ENCODE results near the gene NCAM2.
A peak's percentile ranks its signal among the peaks of the same experiment; 100 is the strongest.

Gene NCAM2

DNA sequence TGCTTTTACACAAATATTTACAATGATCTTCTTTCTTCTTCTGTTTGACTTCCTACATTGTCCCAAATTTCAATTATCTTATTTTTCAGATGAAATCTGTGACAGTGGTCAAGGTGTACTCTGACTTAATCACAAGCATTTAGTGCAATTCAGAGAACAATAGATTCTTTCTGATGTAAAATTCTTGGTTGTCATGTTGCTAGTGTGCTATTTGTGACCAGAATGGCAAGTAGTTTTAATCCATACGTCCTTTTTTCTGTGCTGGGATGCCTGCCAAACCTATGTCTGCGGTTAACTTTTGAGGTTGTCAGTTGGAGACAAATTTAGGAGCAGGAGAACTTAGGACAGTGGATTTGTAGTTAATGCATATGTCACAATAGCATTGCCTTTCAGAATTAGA lies 31.0 kb downstream of the NCAM2 start:
- DNase-seq, result peak; percentile 17 to 48

DNA sequence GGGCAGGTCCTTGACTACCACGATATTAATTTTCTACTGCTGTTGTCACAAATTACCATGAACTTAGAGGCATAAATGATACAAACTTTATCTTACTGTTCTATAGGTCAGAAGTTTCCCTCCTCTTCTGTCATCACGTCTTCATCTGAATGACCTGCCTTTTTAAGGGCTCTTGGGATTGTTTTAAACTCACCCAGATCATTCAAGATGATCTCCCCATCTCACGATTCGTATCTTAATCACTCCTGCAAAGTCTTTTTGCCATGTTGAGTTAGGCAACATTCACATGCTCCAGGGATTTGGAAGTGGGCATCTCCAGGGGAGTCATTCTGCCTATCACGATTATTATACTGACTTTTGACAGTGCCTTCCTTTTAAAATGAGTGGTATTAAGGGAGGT lies 32.1 kb downstream of the NCAM2 start:
- DNase-seq, result no peak

DNA sequence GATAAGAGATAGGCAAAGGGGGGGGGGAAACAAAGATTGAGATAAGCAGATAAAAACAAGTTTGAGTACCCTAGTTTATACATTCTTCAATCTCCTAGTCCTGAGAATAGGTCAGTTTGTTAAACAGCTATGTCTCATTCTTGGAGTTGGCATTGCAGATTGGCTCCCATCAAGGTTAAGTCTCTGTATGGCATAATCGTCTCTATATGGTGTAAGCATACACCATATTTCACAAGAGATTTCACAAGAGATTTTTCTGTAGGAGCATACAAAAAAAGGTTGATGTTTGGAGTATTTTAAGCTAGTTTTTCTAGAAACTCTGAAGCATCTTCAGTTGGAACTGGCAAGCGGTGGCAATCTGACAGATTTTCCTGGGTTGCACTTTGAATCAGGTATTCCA lies 35.8 kb downstream of the NCAM2 start:
- DNase-seq, result no peak

DNA sequence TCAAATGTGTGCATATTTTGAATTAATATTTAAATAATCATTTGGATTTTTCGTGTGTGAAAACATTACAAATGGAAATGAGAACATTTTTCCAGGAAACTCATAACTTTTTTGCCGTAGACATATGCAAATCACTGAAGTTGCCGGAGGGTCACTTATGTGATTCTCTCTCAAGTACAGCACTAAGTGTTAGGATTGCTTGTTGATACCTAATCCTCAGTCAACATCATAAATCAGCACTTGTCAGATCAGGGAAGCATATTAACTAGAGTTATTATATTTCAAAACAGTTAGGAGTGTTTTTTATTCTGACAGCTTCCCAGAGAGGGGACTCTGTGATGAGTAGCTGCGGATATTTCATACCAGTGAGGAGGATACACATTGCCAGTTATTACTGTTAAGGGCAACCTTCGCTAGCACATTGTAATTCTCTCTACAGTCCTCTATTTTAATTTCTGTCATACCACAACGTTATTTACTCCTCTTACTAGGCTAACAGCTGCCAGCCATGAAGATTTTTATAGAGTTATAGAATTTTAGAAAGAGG lies 41.5 kb downstream of the NCAM2 start:
- DNase-seq, result no peak

DNA sequence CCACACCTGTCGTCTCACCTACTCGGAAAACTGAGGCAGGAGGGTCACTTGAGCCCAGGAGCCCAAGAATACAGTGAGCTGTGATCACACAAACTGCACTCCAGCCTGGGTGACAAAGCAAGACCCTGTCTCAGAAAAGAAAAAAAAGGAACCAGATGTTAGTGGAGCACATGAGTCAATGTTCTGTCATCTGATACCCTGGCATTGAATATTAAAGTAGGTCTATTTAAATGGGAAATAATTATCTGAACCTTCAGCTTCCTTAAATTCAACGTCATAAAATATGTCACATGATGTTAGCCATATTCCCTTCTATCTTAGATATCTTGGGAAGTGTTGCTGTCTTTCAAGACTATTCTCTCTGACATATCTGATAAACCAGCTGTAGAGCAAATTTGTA lies 47.3 kb downstream of the NCAM2 start:
- DNase-seq, result no peak

DNA sequence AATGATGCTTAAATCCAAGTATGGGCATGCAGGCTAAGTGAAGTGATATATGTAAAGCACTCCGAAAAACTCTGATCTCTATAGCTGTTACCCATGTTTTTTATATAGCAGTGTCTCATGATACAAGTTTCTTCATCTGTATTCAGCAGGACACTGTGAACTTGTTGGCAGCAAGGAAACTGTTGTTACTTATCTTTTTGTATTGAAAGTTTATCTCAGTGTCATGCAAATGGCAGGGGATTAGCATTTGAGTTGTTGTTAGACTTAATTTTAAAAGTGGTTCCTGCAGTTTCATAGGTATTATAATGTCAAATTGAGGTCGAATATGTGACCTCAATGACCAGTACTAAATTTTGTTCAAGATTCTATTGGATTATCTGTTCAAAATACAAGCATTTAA lies 47.9 kb downstream of the NCAM2 start:
- no peak for DNase-seq

DNA sequence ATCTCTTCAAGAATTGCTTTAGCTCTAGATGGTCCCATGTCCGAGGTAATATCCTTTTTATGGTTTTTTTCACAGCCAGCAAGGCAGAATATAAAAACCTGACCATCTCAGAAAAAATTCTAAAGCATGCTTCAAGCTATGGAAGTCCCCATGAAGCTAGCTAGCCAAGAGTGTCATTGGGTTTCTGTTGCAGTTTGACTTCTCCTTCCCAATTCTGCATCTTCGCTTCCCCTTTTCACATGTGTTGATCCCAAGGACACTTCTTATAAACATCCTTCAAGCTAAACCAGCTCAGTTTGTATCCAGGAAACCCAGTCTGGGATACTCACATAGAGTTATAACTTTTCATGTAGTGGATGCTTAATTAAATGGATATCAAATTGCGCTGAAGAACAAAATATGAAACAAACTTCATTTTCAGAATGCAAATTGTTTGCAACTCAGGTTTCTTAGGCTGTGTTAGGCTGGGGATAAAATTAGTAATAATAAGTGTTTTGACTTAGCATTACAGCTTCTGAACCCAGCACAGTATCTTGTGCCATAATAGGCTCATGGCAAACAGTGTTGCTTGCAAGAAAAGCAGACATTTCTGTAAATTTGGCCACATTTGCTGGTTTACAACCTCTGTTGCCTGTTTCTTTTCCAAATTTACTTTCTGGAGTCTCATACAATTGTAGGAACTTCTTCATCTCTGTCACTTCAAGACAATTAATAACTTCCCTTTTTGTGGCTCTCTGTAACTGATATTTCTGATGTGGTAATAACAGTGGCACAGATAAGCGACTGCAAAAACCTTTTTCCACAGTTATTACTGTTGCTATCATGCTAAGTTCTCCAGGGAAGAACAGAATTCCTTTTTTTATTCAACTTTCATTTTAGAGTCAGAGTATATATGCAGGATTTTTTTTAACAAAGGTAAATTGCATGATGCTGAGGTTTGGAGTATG lies 53.2 kb downstream of the NCAM2 start:
- DNase-seq, result no peak

DNA sequence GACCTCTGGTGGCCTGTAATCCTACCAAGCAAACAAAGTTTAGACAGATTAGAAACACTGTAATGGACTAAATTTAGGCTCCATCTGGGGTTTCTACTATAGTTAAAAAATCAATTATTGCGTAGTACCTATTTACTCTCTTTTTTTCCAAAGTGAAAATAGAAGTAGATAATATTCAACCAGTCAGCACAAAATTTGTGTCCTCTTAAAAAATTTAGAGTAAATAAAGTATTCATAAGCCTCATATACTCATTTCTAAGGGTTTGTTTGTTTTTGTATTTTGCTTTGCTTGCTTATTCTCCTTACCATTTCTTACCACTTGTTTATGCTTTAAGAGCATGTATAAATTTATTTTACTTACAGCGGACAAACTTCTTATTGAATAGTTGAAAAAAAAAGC lies 54.5 kb downstream of the NCAM2 start:
- DNase-seq, result no peak

DNA sequence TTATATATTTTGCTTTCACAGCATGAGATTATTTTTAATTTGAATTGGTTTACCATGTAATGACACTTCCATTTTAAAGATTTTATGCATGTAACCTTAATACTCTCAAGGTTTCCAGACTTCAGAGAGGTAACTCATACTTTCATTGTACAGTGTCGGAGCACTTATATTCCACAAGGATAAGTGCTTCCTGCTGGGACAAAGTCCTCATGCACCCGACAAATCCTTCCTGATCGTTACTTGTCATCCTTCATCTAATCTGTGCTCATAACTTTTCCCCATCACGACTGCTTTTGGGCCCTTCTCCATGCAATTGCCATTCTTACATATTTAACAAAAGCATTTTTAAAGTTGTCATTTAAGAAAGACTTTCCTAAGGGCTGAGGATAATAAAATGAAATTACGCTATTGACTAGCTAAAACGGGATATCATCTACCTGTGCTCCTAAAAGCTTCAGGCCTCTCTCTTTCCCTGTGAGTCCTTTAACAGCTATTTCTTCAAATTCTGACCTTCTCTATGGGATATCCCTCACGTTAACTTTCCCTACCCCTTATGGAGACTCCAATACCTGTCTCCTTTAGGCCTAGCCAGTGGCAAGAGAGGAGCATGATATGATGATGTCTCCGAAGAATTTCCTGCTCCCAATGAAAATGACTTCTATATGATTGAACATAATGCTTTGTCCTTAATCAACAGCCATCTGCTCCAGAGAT lies 59.3 kb downstream of the NCAM2 start:
- DNase-seq, result no peak

DNA sequence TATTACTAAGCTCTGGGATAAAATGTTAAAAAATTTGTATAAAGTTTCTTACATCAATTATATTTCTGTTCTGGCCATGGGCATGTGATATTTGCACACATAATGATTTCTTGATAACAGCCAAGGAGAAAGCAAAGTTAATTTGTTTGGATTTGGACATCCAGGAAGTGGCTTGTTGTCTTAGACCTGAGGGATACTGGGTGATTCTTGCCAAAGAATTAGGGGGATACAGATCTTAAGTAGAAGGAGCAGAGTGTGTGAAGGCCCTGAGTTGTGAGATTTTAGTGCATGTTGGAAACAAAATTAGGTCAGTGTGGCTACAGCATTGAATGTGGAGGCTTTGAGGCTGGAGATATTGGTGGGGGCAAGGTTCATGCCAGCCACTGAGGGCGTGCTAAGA lies 65.6 kb downstream of the NCAM2 start:
- no peak for DNase-seq

DNA sequence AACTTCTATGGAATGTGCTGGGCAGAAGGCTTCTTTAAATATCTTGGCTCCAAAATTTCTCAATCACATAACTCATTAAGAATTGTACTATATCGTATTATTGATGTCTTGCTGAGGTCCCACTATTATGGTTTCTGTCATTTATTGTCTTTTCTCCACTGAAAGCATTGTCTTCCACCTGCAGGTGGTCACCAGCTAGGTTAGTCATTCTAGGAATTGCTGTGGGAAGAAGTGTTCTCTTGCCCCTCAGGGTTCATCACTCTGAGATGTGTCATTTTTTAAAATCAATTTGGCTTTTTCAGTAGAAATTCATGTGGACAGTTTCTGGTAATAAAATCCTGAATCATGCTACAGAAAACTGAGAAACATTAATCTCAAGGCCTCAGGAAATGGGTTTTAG lies 66.1 kb downstream of the NCAM2 start:
- no peak for DNase-seq

DNA sequence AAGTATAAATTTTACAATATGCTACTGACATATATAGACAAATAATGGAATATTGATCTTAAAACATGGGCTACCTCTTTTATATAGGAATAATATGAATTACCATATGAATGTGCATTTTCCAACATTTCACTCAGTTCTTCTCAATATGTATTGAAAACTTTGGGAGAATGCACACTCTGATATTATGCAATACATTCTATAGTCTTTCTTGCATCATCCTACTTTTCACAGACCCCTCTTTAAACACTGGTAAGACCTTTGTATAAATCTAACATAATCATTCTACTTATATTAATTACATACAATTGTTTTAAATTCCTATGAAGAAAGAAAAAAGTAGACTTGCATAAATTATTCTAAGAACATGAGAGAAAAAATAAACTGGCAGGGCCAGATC lies 69.2 kb downstream of the NCAM2 start:
- DNase-seq, result no peak

DNA sequence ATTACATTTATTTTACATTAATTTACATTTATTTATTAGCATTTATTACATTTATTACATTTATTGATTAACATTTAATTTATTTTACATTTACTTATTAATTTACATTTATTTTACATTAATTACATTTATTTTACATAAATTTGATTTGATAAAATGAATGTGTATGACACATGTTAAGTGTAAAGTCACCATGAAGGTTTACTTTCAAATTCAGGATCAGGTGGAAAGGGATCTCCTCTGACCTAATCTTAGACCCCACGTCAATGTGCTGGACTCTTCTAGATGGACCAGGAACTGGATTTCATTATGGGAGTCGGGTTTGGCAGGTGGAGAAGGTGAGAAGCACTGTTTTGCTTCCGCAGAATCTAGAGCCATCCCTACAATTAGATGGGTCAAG lies 76.1 kb downstream of the NCAM2 start:
- DNase-seq, result no peak

DNA sequence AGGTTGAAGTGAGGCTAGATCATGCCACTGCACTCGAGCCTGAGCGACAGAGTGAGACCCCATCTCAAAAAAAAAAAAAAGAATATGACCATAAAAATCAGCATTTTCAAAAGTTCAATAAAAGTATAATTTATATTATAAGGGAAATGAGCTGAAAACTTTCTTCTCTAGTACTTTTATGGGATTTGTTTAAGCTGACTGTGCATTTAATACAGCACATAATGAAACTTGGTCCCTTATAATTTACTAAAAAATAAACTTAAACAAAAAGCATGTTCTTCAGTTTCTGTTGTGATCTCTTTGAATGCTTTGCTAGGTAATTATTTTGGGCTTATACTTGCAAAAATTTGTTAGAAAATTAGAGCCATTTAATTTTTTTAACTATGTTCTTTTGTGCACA lies 77.8 kb downstream of the NCAM2 start:
- no peak for DNase-seq

DNA sequence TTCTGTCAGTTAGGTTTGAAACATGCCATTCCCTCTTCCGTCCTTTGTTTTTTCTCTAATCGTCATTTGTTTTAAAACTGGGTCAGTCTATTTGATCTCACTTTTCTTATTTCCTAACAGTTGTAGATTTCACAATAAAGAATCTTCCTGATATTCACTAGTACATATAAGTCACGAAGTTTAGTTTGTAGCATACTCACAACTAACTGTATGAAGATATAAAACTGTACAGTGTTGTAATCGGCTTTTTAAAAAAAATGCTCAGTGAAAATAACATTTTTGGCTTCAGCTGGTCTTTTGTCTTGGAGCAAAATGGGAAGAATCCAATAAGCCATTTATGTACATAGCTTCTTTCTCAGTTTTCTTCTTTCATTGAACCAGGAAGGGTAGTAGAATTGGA lies 78.3 kb downstream of the NCAM2 start:
- DNase-seq, result no peak

DNA sequence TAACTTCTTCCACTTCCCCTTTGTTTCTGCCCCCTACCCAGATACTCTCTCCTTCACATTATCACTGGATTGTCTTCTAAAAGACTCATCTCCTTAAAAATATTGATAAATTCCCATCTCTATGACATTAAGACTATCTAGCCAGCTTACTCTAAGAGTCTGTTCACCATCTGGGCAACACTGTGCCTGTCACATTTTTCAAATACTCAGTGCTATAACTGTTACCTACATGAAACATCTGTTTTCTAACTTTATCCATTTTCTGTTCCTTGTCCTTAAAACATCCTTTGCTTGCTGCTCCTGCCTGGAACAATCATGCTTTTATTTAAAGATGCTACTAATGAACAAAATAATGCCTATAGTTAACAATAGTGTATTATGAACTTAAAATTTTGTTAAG lies 81.4 kb downstream of the NCAM2 start:
- DNase-seq, result no peak

DNA sequence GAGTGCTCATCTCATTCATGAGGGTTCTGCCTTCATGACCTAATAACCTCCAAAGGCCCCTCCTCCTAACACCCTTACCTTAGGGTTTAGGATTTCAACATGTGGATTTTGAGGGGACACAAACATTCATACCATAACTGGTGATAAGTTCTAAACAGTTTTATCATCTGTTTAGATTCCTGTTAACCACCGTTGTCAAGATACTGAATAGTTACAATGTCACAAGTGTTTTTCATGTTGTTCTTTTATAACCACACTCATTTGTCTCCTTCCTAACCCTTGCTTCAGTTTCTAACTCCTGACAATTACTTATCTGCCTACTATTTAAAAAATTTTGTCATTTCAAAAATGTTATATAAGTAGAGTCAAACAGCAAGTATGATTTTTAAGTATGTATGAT lies 86.0 kb downstream of the NCAM2 start:
- no peak for DNase-seq

DNA sequence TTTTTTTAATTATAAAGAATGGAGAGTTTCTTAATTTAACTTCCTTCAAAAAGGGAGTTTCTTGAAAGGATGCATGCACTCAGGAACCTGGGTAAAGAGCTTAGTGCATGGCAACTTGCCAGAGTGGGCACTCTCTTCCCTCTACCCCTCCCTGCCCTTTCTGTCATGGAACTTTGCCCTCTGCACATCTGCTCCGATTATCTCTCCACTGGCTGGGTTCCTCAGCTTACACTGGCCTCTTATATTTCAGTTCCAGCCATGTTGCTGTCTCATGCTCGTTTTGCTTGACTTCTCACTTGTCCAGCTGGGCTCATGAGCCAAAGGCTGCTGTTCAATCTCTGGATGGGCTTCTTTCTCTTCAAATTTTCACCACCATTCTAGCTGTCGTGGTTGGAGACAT lies 87.0 kb downstream of the NCAM2 start:
- DNase-seq, result no peak

DNA sequence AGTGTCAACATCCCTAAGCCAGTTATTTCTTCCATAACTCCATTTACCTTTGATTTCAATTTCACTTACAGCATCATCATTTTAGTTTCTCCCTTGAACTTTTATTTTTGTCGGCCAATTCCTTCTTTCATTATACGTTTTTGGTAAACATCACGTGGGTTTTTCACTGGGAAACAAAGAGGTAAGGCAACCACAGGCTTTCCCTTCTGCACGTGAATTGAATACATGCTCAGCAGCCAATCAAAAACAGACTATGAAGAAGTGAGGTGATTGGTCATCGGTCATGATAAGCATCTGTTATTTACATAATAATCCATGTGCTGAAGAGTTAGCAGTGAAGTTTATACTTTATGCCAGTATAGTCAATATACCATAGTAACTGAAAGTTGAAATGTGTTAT lies 98.7 kb downstream of the NCAM2 start:
- DNase-seq, result no peak

DNA sequence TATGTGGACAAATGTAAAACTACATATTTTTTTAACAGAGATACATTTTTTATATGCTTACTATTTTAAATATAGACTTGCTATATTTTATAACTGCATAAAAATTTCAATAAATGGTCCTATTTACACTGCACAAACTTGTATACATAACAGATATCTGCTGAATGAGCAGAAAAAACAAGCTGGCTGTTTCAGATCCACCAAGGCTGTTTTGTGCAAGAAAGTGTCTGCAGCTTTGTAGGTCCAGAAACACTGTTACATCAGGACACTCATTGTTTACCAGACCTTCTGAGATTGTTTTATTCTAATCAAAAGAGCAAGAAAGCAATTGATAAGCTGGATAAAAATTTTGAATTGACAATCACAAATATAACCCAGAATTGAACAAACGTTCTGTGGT lies 99.3 kb downstream of the NCAM2 start:
- DNase-seq, result no peak

DNA sequence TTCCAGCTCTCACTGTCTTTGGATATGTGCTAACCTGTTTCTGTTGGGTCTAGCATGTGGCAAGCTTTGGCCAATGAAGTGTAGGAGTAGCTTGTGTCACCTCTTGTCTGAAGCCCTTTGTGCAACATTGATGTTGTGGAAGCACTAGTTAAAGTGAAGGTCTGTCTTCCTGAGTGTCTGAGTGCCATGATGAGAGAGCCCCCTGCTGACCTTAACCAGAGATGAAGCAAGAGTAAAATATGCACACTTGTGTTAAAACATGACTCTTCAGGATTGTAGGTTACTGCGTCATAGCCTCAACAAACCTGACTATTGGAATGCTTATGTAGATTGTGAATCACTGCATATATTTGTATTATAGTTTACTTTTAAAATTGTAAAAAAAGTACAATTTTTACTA lies 103.7 kb downstream of the NCAM2 start:
- DNase-seq, result peak in 1 of 2 experiments; percentile 38

DNA sequence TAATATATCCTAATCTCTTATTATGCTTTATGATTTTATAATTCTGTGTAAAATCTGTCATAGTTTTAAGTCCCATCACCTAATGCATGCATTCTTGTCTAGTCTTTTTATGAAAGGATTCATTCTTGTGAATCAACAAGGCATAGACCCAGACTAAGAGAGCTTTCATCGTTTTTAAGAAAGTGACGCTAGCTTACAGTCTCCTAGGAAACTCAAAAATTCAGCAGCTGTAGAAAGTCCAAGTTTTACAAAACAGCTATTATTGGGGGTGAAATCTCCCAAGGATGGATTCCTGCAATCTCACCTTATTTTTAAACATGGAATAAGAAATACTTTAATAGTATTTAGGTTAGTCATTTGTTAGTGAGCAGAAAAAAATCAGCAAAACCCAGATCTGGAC lies 104.7 kb downstream of the NCAM2 start:
- DNase-seq, result no peak

DNA sequence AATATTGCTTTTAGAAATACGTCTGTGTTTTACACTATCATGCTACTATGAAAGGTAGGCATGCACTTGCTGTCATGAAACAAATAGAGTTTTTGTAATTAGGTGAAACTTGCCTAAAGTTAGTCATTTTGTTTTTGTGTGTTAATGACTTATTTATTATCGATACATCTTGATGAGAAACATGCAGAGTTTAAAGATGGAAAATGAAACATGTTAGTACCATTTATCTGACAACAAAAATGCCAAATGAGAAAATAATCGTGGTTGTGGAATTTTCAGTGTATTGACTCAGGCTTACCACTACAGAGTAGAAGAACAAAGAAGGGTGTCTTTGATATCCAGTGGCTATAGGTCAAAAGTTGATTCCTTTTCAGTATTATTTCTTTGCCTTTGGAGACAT lies 105.5 kb downstream of the NCAM2 start:
- DNase-seq, result no peak

DNA sequence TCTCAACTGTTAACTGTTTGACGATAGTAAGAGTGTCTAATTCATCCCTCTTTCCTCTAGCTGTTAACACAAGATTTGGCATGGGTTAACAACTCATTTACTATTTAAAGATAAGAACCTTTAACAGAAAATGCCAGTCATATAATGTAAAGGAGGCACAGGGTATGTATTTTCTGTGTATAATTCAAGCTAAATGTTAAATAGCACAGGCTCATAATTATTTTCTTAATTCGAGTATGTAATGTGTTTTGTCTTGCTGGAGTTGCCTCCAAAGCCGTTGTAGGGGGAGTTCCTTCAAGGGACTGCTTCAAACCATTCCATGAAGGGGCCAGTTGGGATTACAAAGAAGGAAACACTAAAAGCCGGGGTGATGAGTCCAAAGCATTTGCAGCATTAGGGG lies 111.5 kb downstream of the NCAM2 start:
- no peak for DNase-seq

All from NCI-H2081 (cell line).